Gastrocnemius medialis (tissue), 4 donors: ENCODE data around the gene SP9. TPM values are rescaled to one million over a fixed set of nuclear protein-coding genes. Genes with fewer than 3 reads are reported as not detected.
"Not testable (repeated sequence)": the region's sequence is repeated elsewhere in the genome, so short reads cannot be mapped to it uniquely, and the experiment has no call there.

Experiments used
- ATAC-seq, 2 donors: fragments of 150-250 bp; one replicate each; pipeline ENCODE4 v1.9.1; 2016
- DNase-seq, 2 donors: peaks; one replicate each; pipeline ENCODE4 v3.0.0-alpha.2; 2019
- H3K27ac ChIP-seq, 4 donors: fragments of 200-600 bp; sonication (generic); 1 replicate in 1 of 4; 2 replicates in 3 of 4; pipeline ENCODE4 v1.5.1; 2016 to 2018; ENCODE audit warnings: mild to moderate bottlenecking in 2 of 4, moderate library complexity in 1 of 4
- H3K27me3 ChIP-seq, 3 donors: fragments of 200-600 bp; sonication (generic) in 2 of 3; 1 replicate in 1 of 3; 2 replicates in 2 of 3; pipeline versions ENCODE4 v1.5.1 to v1.6.0; 2016 to 2019; ENCODE audit warnings: mild to moderate bottlenecking in 1 of 3, moderate library complexity in 1 of 3
- H3K36me3 ChIP-seq, 2 donors: fragments of 200-600 bp; sonication (generic) in 1 of 2; one replicate each; pipeline ENCODE4 v1.5.1; 2017 to 2018
- H3K4me1 ChIP-seq, 2 donors: fragments of 200-600 bp; sonication (generic) in 1 of 2; one replicate each; pipeline ENCODE4 v1.5.1; 2016 to 2017; ENCODE audit warnings: mild to moderate bottlenecking in 2 of 2
- H3K4me3 ChIP-seq, 4 donors: fragments of 200-600 bp; sonication (generic) in 3 of 4; 1 replicate in 1 of 4; 2 replicates in 3 of 4; pipeline ENCODE4 v1.5.1; 2016 to 2019; ENCODE audit warnings: mild to moderate bottlenecking in 2 of 4
- H3K9me3 ChIP-seq, 3 donors: fragments of 200-600 bp; sonication (generic) in 2 of 3; 1 replicate in 1 of 3; 2 replicates in 2 of 3; pipeline ENCODE4 v1.5.1; 2016 to 2019
- POLR2A ChIP-seq, 2 donors: fragments of 450-650 bp; IDR thresholded peaks; one replicate each; pipeline ENCODE4 v1.6.1; 2017; ENCODE audit warnings: antibody characterized with exemption in 2 of 2, mild to moderate bottlenecking in 2 of 2, moderate library complexity in 2 of 2
- in situ Hi-C, 4 donors: fragments of 200-750 bp; cut with MboI; loops; one replicate each; pipeline versions ENCODE4 v1.15.0 to v1.8.0; 2017; ENCODE audit warnings: low sequenced_read_pairs in 4 of 4
- intact Hi-C: fragments of 100-400 bp; cut with DNase I; formaldehyde crosslinking; loops from one replicate; pipeline ENCODE4 v1.15.1; 2023; ENCODE audit warnings: low total_unique reads
- total RNA-seq, 4 donors: library from RNA; depleted of rRNA; stranded (reverse); fragments of >200 nt; gene quantifications; one replicate each; pipeline versions ENCODE4 v1.1.0 to v1.2.3, GENCODE V29; 2016
- TF ChIP-seq, protein P1 (sequence below), 5 experiments: fragments of 450-650 bp in 3 of 5; fragments of 200-600 bp in 2 of 5; sonication (generic) in 2 of 5; IDR thresholded peaks in 4 of 5; conservative IDR thresholded peaks in 1 of 5; 1 replicate in 4 of 5; 2 replicates in 1 of 5; pipeline ENCODE4 v1.5.1; 2016 to 2019; ENCODE audit warnings: antibody characterized with exemption in 5 of 5, mild to moderate bottlenecking in 3 of 5, moderate library complexity in 3 of 5

SP9 gene
- total RNA-seq, 4 donors from 2014 or later: 0.10 TPM; not detected in 3

DNA sequence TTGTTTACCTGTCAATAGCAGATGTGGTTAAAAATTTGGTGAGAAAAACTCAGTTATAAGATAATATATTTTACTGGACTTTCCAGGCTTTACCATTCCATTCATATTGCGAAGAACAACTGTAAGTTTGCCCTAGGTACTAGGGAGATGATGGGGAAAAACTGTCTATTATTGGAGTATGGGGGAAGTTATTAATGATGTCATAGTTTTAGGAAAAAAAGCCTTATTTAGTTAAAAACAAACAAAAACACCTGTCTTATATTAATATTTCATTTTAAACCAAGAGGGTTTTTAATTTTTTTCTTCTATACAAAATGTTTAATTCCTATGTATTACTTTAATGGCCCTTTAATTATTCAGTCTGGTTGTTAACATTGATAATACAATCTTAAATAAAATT is 18.2 kb downstream of the SP9 start:
- Histone ChIP-seq H3K4me1 (no peaks in the 10 kb centered on the region), H3K4me3 (no peak overlapping the region), H3K9me3 (no peaks in the 10 kb centered on the region), H3K27me3 (no peaks in the 10 kb centered on the region), H3K27ac (no peak overlapping the region), H3K36me3 (peaks cover 0 to 24% of the 10 kb centered on the region in 2 donors)
- no peak for TF ChIP-seq POLR2A (IDR thresholded peaks at IDR 0.05)
- TF ChIP-seq, protein P1, sequence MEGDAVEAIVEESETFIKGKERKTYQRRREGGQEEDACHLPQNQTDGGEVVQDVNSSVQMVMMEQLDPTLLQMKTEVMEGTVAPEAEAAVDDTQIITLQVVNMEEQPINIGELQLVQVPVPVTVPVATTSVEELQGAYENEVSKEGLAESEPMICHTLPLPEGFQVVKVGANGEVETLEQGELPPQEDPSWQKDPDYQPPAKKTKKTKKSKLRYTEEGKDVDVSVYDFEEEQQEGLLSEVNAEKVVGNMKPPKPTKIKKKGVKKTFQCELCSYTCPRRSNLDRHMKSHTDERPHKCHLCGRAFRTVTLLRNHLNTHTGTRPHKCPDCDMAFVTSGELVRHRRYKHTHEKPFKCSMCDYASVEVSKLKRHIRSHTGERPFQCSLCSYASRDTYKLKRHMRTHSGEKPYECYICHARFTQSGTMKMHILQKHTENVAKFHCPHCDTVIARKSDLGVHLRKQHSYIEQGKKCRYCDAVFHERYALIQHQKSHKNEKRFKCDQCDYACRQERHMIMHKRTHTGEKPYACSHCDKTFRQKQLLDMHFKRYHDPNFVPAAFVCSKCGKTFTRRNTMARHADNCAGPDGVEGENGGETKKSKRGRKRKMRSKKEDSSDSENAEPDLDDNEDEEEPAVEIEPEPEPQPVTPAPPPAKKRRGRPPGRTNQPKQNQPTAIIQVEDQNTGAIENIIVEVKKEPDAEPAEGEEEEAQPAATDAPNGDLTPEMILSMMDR (IDR thresholded peaks at IDR 0.05 in 4 of 5, conservative IDR thresholded peaks at IDR 0.05 in 1 of 5): no peak
- in situ Hi-C loops: no loop called here
- intact Hi-C loops: no loop called here
- no peak for DNase-seq
- no peak for ATAC-seq

DNA sequence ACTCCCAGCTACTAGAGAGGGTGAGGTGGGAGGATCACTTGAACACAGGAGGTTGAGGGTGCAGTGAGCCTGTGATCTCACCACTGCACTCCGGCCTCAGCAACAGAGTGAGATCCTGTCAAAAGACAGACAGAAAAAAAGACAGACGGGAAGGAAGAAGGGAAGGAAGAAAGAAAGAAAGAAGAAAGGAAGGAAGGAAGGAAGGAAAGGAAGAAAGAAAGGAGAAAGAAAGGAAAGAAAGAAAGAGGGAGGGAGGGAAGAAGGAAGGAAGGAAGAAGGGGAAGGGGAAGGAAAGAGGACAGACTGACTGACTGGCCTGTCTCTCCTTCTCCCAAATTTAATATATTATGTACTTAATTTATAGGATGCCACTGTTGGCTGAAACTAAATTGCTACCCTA is 21.6 kb downstream of the SP9 start:
- H3K4me3 ChIP-seq: no peak overlapping the region
- intact Hi-C loops: no loop called here
- ATAC-seq: no peak

DNA sequence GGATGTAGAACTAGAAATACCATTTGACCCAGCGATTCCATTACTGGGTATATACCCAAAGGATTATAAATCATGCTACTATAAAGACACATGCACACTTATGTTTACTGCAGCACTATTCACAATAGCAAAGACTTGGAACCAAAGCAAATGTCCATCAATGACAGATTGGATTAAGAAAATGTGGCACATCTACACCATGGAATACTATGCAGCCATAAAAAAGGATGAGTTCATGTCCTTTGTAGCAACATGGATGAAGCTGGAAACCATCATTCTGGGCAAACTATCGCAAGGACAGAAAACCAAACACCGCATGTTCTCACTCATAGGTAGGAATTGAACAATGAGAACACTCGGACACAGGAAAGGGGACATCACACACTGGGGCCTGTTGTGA is 24.9 kb downstream of the SP9 start:
- ATAC-seq, in situ Hi-C loops, H3K9me3 ChIP-seq, H3K27ac ChIP-seq, DNase-seq, H3K4me1 ChIP-seq, H3K4me3 ChIP-seq, intact Hi-C loops, H3K27me3 ChIP-seq: not testable (repeated sequence)
- H3K36me3 ChIP-seq: peaks cover 0 to 16% of the 10 kb centered on the region in 2 donors

More for the DNA sequence above, 21.6 kb downstream of the SP9 start:
- H3K4me1 ChIP-seq: no peaks in the 10 kb centered on the region
- no peak for TF ChIP-seq POLR2A (IDR thresholded peaks at IDR 0.05)
- TF ChIP-seq, protein P1 (IDR thresholded peaks at IDR 0.05 in 4 of 5, conservative IDR thresholded peaks at IDR 0.05 in 1 of 5): no peak
- no peaks in the 10 kb centered on the region for H3K9me3 ChIP-seq
- no peaks in the 10 kb centered on the region for H3K27me3 ChIP-seq
- in situ Hi-C loops: no loop called here
- no peak overlapping the region for H3K27ac ChIP-seq
- DNase-seq: no peak
- peaks cover 0 to 9% of the 10 kb centered on the region in 2 donors for H3K36me3 ChIP-seq

DNA sequence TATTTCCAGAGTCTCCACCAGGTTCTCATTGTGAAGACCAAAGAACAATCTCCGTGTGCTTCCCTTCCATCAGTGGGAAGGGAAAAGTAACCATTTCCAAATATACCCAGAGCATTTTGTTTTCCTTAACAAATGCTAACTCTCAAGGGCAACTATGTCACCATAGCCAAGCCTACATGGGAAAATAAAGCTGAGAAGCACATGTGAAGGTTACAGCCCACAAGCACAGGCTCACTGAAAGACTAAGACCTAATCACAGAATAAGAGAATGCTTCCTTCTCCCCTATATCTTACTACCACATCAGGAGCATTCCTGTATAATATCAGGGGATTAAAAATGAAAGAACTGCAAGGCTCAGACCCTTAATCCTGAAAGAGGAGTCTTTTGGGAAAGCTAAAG is 28.2 kb downstream of the SP9 start:
- ATAC-seq (no peak), DNase-seq (no peak)
- no peaks in the 10 kb centered on the region for H3K4me1 ChIP-seq
- TF ChIP-seq, protein P1 (IDR thresholded peaks at IDR 0.05 in 4 of 5, conservative IDR thresholded peaks at IDR 0.05 in 1 of 5): no peak
- no peak for TF ChIP-seq POLR2A (IDR thresholded peaks at IDR 0.05)
- intact Hi-C loops (no loop called here), in situ Hi-C loops (no loop called here)
- H3K27me3 ChIP-seq: no peaks in the 10 kb centered on the region
- H3K36me3 ChIP-seq: peaks cover 0 to 32% of the 10 kb centered on the region in 2 donors
- no peaks in the 10 kb centered on the region for H3K9me3 ChIP-seq
- no peak overlapping the region for H3K27ac ChIP-seq
- no peak overlapping the region for H3K4me3 ChIP-seq

DNA sequence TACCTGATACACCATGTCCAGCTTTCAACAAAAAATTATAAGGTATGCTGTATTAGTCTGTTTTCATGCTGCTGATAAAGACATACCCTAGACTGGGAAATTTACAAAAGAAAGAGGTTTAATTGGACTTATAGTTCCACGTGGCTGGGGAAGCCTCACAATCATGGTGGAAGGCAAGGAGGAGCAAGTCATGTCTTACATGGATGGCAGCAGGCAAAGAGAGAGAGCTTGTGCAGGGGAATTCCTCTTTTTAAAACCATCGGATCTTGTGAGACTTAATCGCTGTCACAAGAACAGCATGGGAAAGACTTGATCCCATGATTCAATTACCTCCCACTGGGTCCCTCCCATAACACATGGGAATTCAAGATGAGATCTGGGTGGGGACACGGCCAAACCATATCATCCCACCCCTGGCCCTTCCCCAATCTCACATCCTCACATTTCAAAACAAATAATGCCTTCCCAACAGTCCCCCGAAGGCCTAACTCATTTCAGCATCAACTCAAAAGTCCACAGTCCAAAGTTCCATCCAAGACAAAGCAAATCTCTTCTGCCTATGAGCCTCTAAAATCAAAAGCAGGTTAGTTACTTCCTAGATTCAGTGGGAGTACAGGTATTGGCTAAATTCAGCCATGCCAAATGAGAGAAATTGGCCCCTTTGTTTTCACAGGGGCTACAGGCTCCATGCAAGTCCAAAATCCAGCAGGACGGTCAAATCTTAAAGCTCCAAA is 28.9 kb downstream of the SP9 start:
- ATAC-seq, intact Hi-C loops, H3K27me3 ChIP-seq, H3K9me3 ChIP-seq, H3K4me1 ChIP-seq, DNase-seq, H3K27ac ChIP-seq, in situ Hi-C loops, H3K4me3 ChIP-seq: not testable (repeated sequence)
- H3K36me3 ChIP-seq: peaks cover 0 to 32% of the 10 kb centered on the region in 2 donors

DNA sequence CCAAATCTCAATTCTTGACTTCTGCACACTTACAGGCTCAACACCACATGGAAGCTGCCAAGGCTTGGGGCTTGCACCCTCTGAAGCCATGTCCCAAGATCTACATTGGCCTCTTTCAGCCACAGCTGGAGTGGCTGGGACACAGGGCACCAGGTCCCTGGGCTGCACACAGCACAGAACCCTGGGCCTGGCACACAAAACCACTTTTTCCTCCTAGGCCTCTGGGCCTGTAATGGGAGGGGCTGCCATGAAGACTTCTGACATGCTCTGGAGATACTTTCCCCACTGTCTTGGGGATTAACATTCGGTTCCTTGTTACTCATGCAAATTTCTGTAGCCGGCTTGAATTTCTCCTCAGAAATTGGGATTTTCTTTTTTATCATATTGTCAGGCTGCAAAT is 29.9 kb downstream of the SP9 start:
- H3K4me1 ChIP-seq: no peaks in the 10 kb centered on the region
- ATAC-seq: no peak
- no peak overlapping the region for H3K4me3 ChIP-seq
- TF ChIP-seq POLR2A (IDR thresholded peaks at IDR 0.05): no peak
- TF ChIP-seq, protein P1 (IDR thresholded peaks at IDR 0.05 in 4 of 5, conservative IDR thresholded peaks at IDR 0.05 in 1 of 5): no peak
- no peak overlapping the region for H3K27ac ChIP-seq
- peaks cover 0 to 33% of the 10 kb centered on the region in 2 donors for H3K36me3 ChIP-seq
- intact Hi-C loops: no loop called here
- H3K9me3 ChIP-seq: no peaks in the 10 kb centered on the region
- no peak for DNase-seq
- in situ Hi-C loops: no loop called here
- H3K27me3 ChIP-seq: no peaks in the 10 kb centered on the region
